ENCODE measurements around the gene TKFC. TPM values are rescaled to one million over a fixed set of nuclear protein-coding genes. Genes with fewer than 3 reads are reported as not detected.

The TKFC gene
- total RNA-seq, 4 donors from 2014 or later = 38.6 to 55.3 (median 47.8) TPM

DNA sequence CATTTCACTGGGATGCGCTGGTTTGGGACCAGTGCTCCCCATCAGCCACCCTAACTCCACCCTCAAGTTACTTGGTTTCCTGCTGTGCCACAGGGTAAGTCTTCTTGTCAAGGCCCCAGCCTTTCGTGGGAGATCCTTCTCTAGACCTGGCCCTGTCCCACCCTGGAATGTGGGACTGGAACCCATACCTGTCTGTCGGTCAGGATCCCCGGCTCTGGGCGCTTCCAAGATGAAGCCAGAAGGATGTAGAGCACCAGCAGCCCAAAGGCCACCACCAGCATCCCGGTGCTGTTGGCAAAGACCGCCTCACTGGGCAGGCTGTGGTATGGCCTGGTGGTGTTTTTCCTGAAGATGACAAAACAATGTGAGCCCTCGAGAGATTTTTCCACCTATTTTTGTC, 17.8 kb downstream of the TKFC start:
- H3K4me3 ChIP-seq = no peak overlapping the region
- H3K4me1 ChIP-seq = peaks cover 20% of the 10 kb centered on the region
- 89% methylated on average over 6 of the region's 8 CpGs for WGBS
- H3K27me3 ChIP-seq = no peaks in the 10 kb centered on the region
- H3K27ac ChIP-seq = no peak overlapping the region
- H3K9me3 ChIP-seq = no peaks in the 10 kb centered on the region
- peaks cover 57% of the 10 kb centered on the region for H3K36me3 ChIP-seq
- DNase-seq (ENCODE audit: low spot score in 2 of 2) = no peak
- no peak for TF ChIP-seq POLR2A (IDR thresholded peaks at IDR 0.05)
- TF ChIP-seq POLR2AphosphoS5 (IDR thresholded peaks at IDR 0.05) = no peak
- no peak for TF ChIP-seq EP300 (IDR thresholded peaks at IDR 0.05)
- TF ChIP-seq, protein P1, sequence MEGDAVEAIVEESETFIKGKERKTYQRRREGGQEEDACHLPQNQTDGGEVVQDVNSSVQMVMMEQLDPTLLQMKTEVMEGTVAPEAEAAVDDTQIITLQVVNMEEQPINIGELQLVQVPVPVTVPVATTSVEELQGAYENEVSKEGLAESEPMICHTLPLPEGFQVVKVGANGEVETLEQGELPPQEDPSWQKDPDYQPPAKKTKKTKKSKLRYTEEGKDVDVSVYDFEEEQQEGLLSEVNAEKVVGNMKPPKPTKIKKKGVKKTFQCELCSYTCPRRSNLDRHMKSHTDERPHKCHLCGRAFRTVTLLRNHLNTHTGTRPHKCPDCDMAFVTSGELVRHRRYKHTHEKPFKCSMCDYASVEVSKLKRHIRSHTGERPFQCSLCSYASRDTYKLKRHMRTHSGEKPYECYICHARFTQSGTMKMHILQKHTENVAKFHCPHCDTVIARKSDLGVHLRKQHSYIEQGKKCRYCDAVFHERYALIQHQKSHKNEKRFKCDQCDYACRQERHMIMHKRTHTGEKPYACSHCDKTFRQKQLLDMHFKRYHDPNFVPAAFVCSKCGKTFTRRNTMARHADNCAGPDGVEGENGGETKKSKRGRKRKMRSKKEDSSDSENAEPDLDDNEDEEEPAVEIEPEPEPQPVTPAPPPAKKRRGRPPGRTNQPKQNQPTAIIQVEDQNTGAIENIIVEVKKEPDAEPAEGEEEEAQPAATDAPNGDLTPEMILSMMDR (IDR thresholded peaks at IDR 0.05) = no peak

DNA sequence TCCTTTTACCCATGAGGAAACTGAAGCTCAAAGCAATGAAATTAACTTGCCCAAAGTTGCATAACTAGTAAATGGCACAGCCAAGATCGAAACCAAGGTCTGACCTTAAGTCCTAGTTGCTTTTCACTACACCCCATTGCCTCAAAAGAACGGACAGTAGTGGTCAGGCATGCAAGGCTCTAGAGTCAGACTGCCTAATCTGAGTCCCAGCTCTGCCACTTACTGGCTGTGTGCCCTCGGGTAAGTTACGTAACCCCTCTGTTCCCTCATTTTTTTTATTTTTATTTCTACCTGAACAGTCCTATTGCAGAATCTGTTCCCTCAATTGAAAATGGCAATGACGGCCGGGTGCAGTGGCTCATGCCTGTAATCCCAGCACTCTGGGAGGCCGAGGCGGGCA, 19.0 kb downstream of the TKFC start:
- Histone ChIP-seq H3K36me3 (peaks cover 54% of the 10 kb centered on the region), H3K4me3 (no peak overlapping the region), H3K27me3 (no peaks in the 10 kb centered on the region), H3K27ac (no peak overlapping the region), H3K4me1 (peaks cover 16% of the 10 kb centered on the region), H3K9me3 (no peaks in the 10 kb centered on the region)
- TF ChIP-seq EP300 (IDR thresholded peaks at IDR 0.05) = no peak
- TF ChIP-seq POLR2A (IDR thresholded peaks at IDR 0.05) = no peak
- TF ChIP-seq, protein P1 (IDR thresholded peaks at IDR 0.05) = no peak
- TF ChIP-seq POLR2AphosphoS5 (IDR thresholded peaks at IDR 0.05) = no peak
- 85% methylated on average over 8 of the region's 8 CpGs for WGBS
- DNase-seq (ENCODE audit: low spot score in 2 of 2) = no peak

DNA sequence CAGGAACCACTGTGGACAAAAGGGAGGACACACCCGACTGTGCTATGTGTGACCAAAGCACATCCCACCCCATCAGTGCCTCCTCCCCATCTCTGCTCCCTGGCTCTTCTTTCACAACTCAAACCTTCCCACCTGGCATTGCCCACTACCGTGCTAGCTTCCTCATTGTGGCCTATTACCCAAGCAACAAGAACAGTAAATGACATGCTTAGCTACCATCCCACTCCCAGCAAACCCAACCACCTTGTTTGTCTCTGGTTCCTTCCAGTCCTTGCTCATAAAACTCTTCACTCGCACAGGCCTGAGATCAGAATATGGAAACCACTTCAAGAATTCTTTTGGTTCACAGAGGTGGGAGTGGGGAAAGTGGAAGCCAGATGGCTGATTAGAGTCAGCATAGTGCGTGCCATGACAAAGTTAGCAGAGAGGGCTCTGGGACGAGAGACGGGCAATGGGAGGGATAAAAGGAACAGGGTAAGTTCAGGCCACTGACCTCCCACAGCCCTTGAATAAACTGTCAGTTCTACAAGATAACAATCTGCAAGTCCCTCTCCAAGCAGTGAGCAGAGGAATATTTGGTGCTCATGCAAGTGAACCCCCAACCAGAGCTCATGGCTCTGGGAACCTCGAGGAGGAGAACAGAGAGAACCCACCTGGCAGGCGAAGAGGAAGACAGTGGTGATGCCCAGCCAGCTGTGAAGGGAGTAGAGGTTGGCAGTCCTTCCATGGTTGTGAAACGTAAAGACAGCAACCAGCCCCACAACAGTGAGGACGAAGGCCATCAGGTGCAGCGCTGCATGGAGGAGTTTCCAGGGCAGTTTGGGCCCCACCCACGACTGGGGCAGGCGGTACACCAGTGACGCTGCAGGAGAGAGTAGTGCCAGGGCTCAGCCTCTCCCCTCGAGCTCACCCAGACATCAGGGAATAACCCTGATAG, 20.4 kb downstream of the TKFC start:
- 72% methylated on average over 15 of the region's 15 CpGs for WGBS
- TF ChIP-seq, protein P1 (IDR thresholded peaks at IDR 0.05) = no peak
- TF ChIP-seq EP300 (IDR thresholded peaks at IDR 0.05) (no peak), POLR2A (IDR thresholded peaks at IDR 0.05) (no peak), POLR2AphosphoS5 (IDR thresholded peaks at IDR 0.05) (no peak)
- Histone ChIP-seq H3K27me3 (no peaks in the 10 kb centered on the region), H3K4me1 (peaks cover 21% of the 10 kb centered on the region), H3K36me3 (peaks cover 54% of the 10 kb centered on the region), H3K4me3 (no peak overlapping the region), H3K9me3 (no peaks in the 10 kb centered on the region), H3K27ac (no peak overlapping the region)
- no peak for DNase-seq (ENCODE audit: low spot score in 2 of 2)

DNA sequence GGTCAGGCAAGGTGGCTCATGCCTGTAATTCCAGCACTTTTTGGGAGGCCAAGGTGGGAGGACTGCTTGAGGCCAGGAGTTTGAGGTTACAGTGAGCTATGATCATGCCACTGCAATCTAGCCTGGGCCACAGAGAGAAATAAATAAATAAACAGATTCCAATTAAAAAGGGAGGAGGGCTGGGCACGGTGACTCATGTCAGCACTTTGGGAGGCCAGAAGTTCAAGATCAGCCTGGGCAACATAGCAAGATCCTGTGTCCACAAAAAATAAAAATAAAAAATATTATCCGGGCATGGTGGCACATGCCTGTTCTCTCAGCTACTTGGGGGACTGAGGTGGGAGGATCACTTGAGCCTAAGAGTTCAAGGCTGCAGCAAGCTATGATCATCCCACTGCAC, 21.2 kb downstream of the TKFC start:
- Histone ChIP-seq H3K9me3 (no peaks in the 10 kb centered on the region), H3K4me3 (no peak overlapping the region), H3K4me1 (peaks cover 21% of the 10 kb centered on the region), H3K27ac (no peak overlapping the region), H3K27me3 (no peaks in the 10 kb centered on the region), H3K36me3 (peaks cover 46% of the 10 kb centered on the region)
- DNase-seq (ENCODE audit: low spot score in 2 of 2) = no peak
- no peak for TF ChIP-seq POLR2AphosphoS5 (IDR thresholded peaks at IDR 0.05)
- TF ChIP-seq, protein P1 (IDR thresholded peaks at IDR 0.05) = no peak
- TF ChIP-seq POLR2A (IDR thresholded peaks at IDR 0.05) = no peak
- no peak for TF ChIP-seq EP300 (IDR thresholded peaks at IDR 0.05)
- 85% methylated on average over 2 of the region's 2 CpGs for WGBS

DNA sequence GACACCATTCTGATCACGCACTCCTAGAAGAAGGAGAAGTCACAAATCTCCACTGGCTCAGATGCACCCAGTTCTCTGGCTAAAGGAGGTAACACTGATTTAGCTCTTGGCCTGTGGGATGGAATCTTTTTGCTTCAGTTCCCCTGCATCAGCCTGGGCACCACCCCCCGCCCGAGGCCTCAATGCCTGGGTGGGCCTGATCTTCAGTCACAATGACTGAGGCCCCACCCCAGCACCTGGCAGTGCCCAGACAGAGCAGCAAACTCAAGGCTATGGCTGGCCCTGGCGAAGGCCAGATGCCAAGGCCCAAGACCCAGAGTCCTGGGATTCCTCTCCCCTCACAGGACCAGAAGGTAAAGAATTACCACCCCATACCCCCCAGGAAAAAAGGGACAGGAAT, 23.7 kb downstream of the TKFC start:
- Histone ChIP-seq H3K36me3 (peaks cover 23% of the 10 kb centered on the region), H3K4me1 (peaks cover 43% of the 10 kb centered on the region), H3K27me3 (no peaks in the 10 kb centered on the region), H3K27ac (no peak overlapping the region), H3K4me3 (no peak overlapping the region), H3K9me3 (no peaks in the 10 kb centered on the region)
- WGBS = 80% methylated on average over 1 of the region's 4 CpGs
- no peak for DNase-seq (ENCODE audit: low spot score in 2 of 2)
- TF ChIP-seq, protein P1 (IDR thresholded peaks at IDR 0.05) = no peak
- TF ChIP-seq POLR2AphosphoS5 (IDR thresholded peaks at IDR 0.05) (no peak), POLR2A (IDR thresholded peaks at IDR 0.05) (no peak), EP300 (IDR thresholded peaks at IDR 0.05) (no peak)
